Ascending aorta (tissue), 2 donors: ENCODE measurements around the gene RGS19. TPM values are rescaled to one million over a fixed set of nuclear protein-coding genes. Genes with fewer than 3 reads are reported as not detected.
A peak's percentile ranks its signal among the peaks of the same experiment; 100 is the strongest.

Experiments
- DNase-seq, 2 donors: peaks; one replicate each; pipeline ENCODE4 v3.0.0-alpha.2; 2019; ENCODE audit warnings: low spot score in 2 of 2
- H3K27ac ChIP-seq, 2 donors: fragments of 200-600 bp; sonication (generic); one replicate each; pipeline ENCODE4 v1.5.1; 2016 to 2017; ENCODE audit warnings: mild to moderate bottlenecking in 1 of 2
- H3K27me3 ChIP-seq: fragments of 200-600 bp; sonication (generic); one replicate; pipeline ENCODE4 v1.5.1; 2017
- H3K36me3 ChIP-seq, 2 donors: fragments of 200-600 bp; sonication (generic); one replicate each; pipeline ENCODE4 v1.5.1; 2016
- H3K4me1 ChIP-seq, 2 donors: fragments of 200-600 bp; sonication (generic); one replicate each; pipeline ENCODE4 v1.5.1; 2016 to 2017; ENCODE audit warnings: mild to moderate bottlenecking in 1 of 2
- H3K4me3 ChIP-seq, 2 donors: fragments of 200-600 bp; sonication (generic); one replicate each; pipeline ENCODE4 v1.5.1; 2016 to 2017; ENCODE audit warnings: mild to moderate bottlenecking in 1 of 2
- H3K9me3 ChIP-seq, 2 donors: fragments of 200-600 bp; sonication (generic); one replicate each; pipeline ENCODE4 v1.5.1; 2016
- intact Hi-C: fragments of 100-400 bp; cut with DNase I; formaldehyde crosslinking; loops from one replicate; pipeline ENCODE4 v1.15.1; 2023
- total RNA-seq: library from RNA; depleted of rRNA; stranded (reverse); fragments of >200 nt; gene quantifications from one replicate; pipeline ENCODE4 v1.1.0, GENCODE V29; 2016
- TF ChIP-seq, protein P1 (sequence below), 3 experiments: fragments of 200-600 bp in 2 of 3; fragments of 450-650 bp in 1 of 3; sonication (generic) in 2 of 3; IDR thresholded peaks; one replicate each; pipeline ENCODE4 v1.5.1; 2016 to 2019; ENCODE audit warnings: antibody characterized with exemption in 3 of 3, mild to moderate bottlenecking in 1 of 3, moderate library complexity in 1 of 3

The RGS19 gene
- total RNA-seq, 1 donor from 2014 or later: 109 TPM

GRCh38 chr20:64062596-64063388 is 16.5 kb downstream of the RGS19 start, which contains the start of gene TCEA2:
TCEA2 (plus strand) TSS chr20:64063198; CDS start chr20:64063313, 115 bp downstream.
- Histone ChIP-seq H3K4me1 (peaks cover 16 to 22% of the 10 kb centered on the region in 2 donors), H3K9me3 (no peaks in the 10 kb centered on the region), H3K27me3 (no peaks in the 10 kb centered on the region), H3K4me3 (peak within 1 kb of the TSS; percentile 76 to 93), H3K27ac (peak within 1 kb of the TSS; percentile 87 to 90), H3K36me3 (no peaks in the 10 kb centered on the region)
- DNase-seq: peak; percentile 89 to 98
- TF ChIP-seq, protein P1, sequence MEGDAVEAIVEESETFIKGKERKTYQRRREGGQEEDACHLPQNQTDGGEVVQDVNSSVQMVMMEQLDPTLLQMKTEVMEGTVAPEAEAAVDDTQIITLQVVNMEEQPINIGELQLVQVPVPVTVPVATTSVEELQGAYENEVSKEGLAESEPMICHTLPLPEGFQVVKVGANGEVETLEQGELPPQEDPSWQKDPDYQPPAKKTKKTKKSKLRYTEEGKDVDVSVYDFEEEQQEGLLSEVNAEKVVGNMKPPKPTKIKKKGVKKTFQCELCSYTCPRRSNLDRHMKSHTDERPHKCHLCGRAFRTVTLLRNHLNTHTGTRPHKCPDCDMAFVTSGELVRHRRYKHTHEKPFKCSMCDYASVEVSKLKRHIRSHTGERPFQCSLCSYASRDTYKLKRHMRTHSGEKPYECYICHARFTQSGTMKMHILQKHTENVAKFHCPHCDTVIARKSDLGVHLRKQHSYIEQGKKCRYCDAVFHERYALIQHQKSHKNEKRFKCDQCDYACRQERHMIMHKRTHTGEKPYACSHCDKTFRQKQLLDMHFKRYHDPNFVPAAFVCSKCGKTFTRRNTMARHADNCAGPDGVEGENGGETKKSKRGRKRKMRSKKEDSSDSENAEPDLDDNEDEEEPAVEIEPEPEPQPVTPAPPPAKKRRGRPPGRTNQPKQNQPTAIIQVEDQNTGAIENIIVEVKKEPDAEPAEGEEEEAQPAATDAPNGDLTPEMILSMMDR (IDR thresholded peaks at IDR 0.05): no peak
- intact Hi-C loops: loop anchor here (1.0 to 5.0 kb wide), 4 partner anchors 82 to 542 kb away; partner anchors contain the start of genes GMEB2, PPDPF and UCKL1

DNA sequence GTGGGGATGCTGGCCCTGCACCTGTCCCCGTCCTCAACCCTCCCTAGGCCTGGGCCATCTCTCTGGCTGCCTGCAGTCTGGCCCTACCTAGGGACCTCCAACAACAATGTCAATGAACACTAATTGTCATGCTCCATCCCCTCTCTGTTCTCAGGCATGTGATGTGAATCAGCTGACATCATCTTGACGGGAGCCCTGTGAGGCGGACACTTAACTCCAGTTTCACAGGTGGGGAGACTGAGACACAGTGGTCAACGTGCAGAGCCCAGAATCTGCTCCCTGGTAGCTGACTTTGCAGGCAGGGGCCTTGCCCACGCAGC is 17.1 kb downstream of the RGS19 start:
- no peak for DNase-seq
- no peaks in the 10 kb centered on the region for H3K27me3 ChIP-seq
- TF ChIP-seq, protein P1 (IDR thresholded peaks at IDR 0.05): no peak
- H3K4me3 ChIP-seq: peak overlapping the region; percentile 76 to 93
- H3K36me3 ChIP-seq: no peaks in the 10 kb centered on the region
- H3K27ac ChIP-seq: peak overlapping the region; percentile 74 to 90
- H3K9me3 ChIP-seq: no peaks in the 10 kb centered on the region
- intact Hi-C loops: loop anchor here (1.0 to 5.0 kb wide), 4 partner anchors 82 to 541 kb away; partner anchors contain the start of genes GMEB2, PPDPF and UCKL1
- peaks cover 16 to 22% of the 10 kb centered on the region in 2 donors for H3K4me1 ChIP-seq

GRCh38 chr20:64058536-64058935 is 20.8 kb downstream of the RGS19 start:
- Histone ChIP-seq H3K36me3 (no peaks in the 10 kb centered on the region), H3K4me3 (no peak overlapping the region), H3K4me1 (peaks cover 5% of the 10 kb centered on the region in 2 donors), H3K27ac (no peak overlapping the region), H3K9me3 (no peaks in the 10 kb centered on the region), H3K27me3 (no peaks in the 10 kb centered on the region)
- intact Hi-C loops: no loop called here
- DNase-seq: no peak
- TF ChIP-seq, protein P1 (IDR thresholded peaks at IDR 0.05): no peak

DNA sequence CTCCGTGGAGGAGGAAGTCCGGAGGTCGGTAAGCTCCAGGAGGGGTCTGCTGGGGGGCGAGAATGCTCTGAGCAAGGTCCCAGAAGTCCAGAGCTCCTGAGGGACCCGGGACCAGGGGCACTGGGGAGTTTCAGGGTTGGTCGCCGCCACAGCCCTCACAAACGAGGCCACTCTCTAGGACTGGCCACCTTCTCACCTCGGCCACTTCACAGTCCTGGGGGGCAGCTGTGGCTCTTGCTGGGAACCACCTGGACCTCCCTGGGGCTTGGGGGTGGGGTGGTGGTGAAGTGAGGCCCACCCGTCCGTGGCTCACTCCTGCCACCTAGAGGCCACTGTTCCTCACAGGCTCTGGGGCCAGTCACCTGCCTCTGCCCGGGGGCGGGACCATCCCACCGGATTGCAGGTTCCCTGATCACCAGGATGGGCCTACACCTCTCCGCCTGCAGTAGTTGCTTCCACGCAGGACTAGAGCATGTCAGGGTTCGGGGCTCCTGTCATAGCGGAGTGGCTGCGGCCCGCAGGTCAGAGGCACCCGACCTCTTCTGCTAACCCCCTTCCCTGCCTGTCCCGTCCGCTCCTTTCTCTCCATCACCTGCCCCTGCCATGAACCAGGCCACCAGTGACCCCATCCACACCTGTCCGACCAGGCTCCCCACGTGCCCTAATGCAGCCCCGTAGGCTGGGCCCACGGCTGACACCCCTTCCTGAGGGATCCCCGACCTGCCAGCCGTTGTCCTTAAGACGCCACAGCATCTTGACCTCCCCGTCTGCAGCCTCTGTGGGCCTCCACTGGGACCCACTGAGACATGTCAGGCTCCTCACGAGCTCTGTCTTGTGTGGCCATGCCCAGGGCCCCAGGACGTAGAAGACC is 21.5 kb downstream of the RGS19 start:
- Histone ChIP-seq H3K27me3 (no peaks in the 10 kb centered on the region), H3K27ac (peak overlapping the region in 1 of 2 donors; percentile 36), H3K36me3 (no peaks in the 10 kb centered on the region), H3K9me3 (no peaks in the 10 kb centered on the region), H3K4me3 (no peak overlapping the region), H3K4me1 (peaks cover 4 to 5% of the 10 kb centered on the region in 2 donors)
- DNase-seq: peak in 1 of 2 donors; percentile 82
- TF ChIP-seq, protein P1 (IDR thresholded peaks at IDR 0.05): peak; percentile 48 to 82 (median 71)
- intact Hi-C loops: no loop called here

GRCh38 chr20:64056889-64057627 is 22.3 kb downstream of the RGS19 start:
- H3K27ac ChIP-seq: peak overlapping the region in 1 of 2 donors; percentile 36
- no peaks in the 10 kb centered on the region for H3K9me3 ChIP-seq
- no peaks in the 10 kb centered on the region for H3K4me1 ChIP-seq
- H3K27me3 ChIP-seq: no peaks in the 10 kb centered on the region
- intact Hi-C loops: no loop called here
- TF ChIP-seq, protein P1 (IDR thresholded peaks at IDR 0.05): no peak
- no peaks in the 10 kb centered on the region for H3K36me3 ChIP-seq
- no peak overlapping the region for H3K4me3 ChIP-seq
- no peak for DNase-seq
